Erythroblast (primary cell): ENCODE data around the gene BPIFB6.

ENCODE experiments used
- GATA1 ChIP-seq: IDR thresholded peaks from 2 replicates; pipeline ENCODE4 v1.6.1; 2011; ENCODE audit warnings: low read depth, mild to moderate bottlenecking, control low read depth, low read length, moderate library complexity
- POLR2A ChIP-seq: IDR thresholded peaks from 2 replicates; pipeline ENCODE4 v1.6.1; 2011; ENCODE audit warnings: mild to moderate bottlenecking, low read length

- TF ChIP-seq POLR2A, result no peak
- TF ChIP-seq GATA1, result no peak
Observed at GRCh38 chr20:33076662-33077372, 45.4 kb downstream of the BPIFB6 start.
